Measurements from ENCODE around the gene TMEM236.
"Not testable (repeated sequence)": the region's sequence is repeated elsewhere in the genome, so short reads cannot be mapped to it uniquely, and the experiment has no call there.

TMEM236 gene, protein sequence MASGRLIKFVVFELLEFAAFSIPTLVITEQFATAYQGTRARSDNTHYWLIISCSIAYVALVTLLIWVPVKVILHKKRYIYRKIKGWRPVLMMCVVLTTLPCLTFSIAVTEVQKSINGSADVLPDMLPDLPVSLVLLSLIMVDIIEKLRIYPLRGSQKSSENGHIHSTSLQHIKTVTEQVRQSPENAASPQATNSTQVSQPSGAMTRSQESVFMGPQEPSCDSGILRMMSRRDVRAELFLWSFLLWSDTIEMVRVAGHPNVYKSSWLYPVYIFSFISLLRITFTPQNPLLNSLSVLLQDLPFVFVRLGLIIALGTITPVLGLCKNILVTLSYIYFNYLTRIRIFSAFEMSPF

DNA sequence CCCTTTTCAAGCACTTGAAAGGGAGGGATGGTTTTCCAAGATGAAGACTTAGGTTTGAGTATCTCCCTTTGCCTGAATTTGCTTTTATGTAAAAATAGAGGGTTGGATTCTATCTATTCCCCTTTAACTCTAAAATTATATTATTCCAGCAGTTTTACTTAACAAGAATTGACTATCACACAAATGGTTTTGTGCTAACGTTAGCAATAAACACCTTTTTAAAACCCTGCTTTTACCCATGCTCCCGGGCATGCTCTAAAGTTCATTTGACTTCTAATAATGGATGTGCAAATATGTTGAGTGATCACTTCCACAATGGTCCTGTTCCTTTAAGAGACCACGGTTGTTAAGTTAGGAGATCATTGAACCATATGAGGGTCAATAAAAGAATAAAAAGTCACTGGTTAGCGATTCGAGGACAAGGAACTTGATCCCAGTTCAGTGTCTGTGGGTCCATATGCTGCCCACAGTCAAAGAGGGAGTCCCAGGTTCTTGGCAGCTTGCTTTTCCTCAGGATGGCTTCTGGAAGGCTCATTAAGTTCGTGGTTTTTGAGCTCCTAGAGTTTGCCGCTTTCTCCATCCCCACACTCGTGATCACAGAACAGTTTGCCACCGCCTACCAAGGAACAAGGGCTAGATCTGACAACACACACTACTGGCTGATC is at the start of gene TMEM236:
Gene TMEM236, plus strand, starts transcription at position 421 of the 665 bp plus-strand sequence. Its CDS starts 95 bp downstream, at position 516.
- DNase-seq (ENCODE audit: low spot score) = no peak

- no peak for DNase-seq (ENCODE audit: low spot score)
Measured at GRCh38 chr10:17703706-17704105, 48.3 kb upstream of the TMEM236 start.

DNA sequence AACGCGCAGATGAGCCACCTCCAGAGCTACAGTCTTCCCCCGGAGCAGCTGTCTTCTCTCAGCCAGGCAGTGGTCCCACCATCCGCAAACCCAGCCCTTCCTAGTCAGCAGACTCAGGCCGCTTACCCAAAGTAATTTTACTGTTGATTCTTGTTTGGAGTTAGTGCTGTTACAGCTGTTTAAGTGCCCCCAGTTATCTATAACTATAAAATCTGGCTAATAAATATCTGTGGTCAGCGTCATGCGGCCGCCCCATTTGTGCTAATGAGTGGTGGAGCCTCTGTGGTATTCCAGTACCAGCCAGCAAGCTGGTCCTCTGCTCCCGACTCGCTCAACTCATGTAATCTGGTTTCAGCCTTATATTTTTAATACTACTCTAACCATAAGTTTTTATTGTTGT is 43.2 kb upstream of the TMEM236 start:
- no peak for DNase-seq (ENCODE audit: low spot score)

GRCh38 chr10:17709492-17709891 is 42.5 kb upstream of the TMEM236 start:
- DNase-seq (ENCODE audit: low spot score) = no peak

DNA sequence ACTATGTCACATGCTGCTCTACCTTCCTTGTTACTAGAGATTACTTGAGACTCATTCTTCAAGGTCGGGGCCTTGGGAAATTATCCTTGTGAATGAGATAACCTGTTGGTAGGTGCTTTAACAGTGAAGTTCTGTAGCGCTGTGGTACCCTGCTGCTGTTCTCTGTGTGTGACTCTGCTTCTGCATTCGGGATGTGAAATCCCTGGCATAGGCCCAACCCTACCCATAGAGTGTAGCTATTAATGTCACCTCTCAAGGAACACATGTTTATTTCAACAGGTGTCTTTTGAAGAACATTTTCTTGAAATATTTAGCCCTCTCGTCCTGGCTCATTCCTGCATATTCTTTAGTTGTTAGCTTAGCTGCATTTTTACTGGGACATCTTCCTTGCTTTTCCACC is 41.8 kb upstream of the TMEM236 start:
- DNase-seq (ENCODE audit: low spot score) = no peak

DNA sequence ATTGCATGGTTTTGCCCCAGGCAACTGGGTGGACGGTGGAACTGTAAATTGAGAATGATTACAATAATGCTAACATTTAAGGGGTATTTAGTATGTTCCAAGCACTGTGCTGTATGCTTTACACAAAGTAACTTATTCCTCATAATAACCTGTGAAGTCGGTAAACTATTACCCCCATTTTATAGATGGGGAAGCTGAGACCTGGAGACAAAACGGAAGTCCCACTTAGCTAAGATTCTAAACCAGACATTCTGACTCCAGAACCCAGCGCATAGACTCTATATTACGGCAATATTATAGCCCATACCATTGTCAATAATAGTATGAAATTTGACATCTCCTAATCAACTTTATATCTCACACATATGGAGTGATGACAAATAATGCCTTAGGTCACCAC is 39.9 kb upstream of the TMEM236 start:
- no peak for DNase-seq (ENCODE audit: low spot score)

- no peak for DNase-seq (ENCODE audit: low spot score)
Measured at GRCh38 chr10:17712717-17713471, 39.1 kb upstream of the TMEM236 start.

GRCh38 chr10:17713758-17714157 is 38.2 kb upstream of the TMEM236 start:
- DNase-seq (ENCODE audit: low spot score) = no peak

DNA sequence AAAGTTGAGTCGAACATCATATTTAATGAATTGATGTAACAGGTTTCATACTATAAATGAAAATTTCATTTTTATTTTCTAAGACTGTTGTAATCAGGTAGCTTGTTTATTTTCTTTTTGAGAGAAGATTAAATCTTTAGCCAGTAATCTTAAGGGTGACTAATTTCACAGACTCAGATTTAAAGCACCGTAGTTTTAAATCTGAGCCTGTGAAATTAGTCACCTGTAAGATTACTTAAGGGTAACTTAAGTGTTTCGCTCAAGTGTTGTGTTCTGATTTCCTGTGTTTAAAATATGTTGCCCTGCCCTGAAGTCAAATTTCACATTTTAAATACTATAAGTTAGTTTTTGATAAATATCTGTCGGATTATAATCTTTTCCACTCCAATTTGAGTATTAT is 35.8 kb upstream of the TMEM236 start:
- no peak for DNase-seq (ENCODE audit: low spot score)

DNA sequence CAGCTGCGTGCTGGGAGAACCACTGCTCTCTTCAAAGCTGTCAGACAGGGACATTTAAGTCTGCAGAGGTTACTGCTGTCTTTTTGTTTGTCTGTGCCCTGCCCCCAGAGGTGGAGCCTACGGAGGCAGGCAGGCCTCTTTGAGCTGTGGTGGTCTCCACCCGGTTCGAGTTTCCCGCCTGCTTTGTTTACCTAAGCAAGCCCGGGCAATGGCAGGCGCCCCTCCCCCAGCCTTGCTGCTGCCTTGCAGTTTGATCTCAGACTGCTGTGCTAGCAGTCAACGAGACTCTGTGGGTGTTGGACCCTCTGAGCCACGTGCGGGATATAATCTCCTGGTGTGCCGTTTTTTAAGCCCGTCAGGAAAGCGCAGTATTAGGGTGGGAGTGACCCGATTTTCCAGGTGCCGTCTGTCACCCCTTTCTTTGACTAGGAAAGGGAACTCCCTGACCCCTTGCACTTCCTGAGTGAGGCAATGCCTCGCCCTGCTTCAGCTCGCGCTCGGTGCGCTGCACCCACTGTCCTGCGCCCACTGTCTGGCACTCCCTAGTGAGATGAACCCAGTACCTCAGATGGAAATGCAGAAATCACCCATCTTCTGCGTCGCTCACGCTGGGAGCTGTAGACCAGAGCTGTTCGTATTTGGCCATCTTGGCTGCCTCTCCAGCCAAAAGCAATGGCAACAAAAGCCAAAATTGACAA is 29.5 kb upstream of the TMEM236 start:
- DNase-seq (ENCODE audit: low spot score) = not testable (repeated sequence)

DNA sequence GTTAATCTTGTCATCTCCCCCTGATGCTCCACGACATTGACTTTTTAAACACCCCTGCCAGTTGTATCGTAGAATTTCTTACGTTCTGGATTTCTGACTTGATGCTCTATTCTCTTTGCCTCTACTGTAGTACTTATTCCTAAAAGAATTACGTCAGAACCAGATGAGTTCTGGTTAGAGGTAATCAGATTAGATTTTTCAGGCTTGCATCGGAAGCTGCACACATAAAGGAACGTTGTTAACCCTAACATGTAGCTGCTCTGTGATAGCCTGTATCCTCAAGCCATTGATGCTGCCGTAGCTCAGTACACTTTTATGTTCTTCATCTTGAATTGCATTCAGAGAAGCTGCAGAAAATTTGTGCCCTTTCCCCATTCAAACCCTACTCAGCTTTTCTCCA is 26.3 kb upstream of the TMEM236 start:
- DNase-seq (ENCODE audit: low spot score) = no peak

- no peak for DNase-seq (ENCODE audit: low spot score)
Measured at GRCh38 chr10:17729630-17730029, 22.4 kb upstream of the TMEM236 start.

- peak; percentile 42 for DNase-seq (ENCODE audit: low spot score)
Measured at GRCh38 chr10:17730667-17731066, 21.3 kb upstream of the TMEM236 start.

GRCh38 chr10:17731331-17732020 is 20.5 kb upstream of the TMEM236 start:
- DNase-seq (ENCODE audit: low spot score) = no peak

DNA sequence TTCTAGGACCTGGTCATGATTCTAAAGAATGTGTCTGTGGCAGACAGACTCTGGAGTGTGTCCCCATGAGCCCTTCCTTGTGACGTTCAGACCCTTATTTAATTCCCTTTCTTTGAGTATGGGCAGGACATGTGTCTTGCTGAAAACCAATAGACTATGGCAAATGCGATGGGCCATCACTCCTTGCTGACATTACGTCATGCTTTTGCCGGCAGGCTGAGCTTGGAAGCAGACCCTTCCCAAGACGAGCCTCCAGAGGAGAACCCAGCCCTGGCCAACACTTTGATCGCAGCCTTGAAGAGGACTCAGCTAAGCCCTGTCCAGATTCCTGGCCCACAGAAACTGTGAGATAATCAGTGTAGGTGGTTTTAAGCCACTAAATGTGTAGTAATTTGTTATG is 18.4 kb upstream of the TMEM236 start:
- DNase-seq (ENCODE audit: low spot score) = no peak

GRCh38 chr10:17734432-17735080 is 17.4 kb upstream of the TMEM236 start:
- DNase-seq (ENCODE audit: low spot score) = no peak

GRCh38 chr10:17735166-17735941 is 16.6 kb upstream of the TMEM236 start:
- no peak for DNase-seq (ENCODE audit: low spot score)

DNA sequence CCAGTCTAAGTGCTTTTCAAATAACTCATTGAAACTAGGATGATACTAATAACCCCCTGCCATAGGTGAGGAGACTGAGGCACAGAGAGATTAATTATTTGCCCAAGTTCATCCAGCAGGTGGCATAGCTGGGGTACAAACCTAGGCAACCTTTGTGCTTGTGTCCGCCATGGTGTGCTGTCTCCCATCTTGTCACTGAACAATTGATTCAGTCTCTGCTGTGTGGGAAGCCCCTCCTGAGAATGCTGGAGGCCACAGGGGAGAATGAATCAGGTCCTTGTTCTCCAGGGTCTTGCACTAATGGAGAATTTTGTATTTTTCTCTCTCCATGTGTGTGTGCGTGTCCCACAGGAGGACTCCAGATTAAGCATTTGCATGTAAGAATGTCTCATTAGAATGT is 15.8 kb upstream of the TMEM236 start:
- DNase-seq (ENCODE audit: low spot score) = no peak

GRCh38 chr10:17737027-17737965 is 14.7 kb upstream of the TMEM236 start:
- DNase-seq (ENCODE audit: low spot score) = peak; percentile 57
